ENCODE data around the gene PAWR.
"Not testable (repeated sequence)": the region's sequence is repeated elsewhere in the genome, so short reads cannot be mapped to it uniquely, and the experiment has no call there.

Gene PAWR

DNA sequence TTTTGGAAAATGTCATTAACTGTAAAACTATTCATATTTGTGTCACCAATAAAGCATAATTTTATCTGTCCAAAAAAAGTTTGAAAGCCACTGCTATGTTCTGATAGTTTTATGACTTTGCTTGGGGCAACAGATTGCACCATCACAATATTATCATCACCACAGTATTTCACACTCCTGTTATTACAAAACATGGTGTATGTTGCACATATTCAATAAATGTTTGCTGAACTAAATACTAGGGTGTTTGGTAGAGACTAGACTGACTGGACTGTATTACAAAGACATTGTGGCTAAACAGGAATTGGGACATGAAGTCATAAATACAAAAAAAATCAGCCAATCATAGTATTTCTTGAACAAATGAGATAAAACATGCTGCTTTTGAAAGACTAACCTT, 55.1 kb downstream of the PAWR start:
- H3K27ac ChIP-seq (ENCODE audit: low read depth, low read length), result no peak overlapping the region

DNA sequence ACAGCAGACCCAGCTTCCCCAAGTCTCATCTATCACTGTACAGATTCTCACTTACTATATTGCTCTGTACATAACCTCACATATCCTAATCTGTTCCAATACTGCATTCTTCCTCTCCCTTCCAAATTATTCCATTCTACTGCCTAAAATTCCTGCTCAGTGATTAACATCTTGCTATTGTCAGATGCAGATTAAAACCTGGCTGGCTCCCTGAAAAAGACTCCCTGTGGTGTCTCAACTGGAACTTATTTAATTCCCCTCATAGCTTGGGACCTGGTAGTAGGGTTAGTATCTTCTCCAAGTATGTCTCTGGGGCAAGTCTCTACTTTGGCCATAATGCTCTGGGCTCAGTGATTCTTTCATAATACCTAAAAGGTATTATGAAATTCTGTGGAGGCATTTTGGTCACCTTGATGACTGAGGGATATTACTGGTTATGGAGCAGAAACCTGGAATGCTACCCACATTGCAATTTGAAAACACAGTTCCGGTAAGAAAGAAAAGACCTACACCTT, 55.8 kb downstream of the PAWR start:
- H3K27ac ChIP-seq (ENCODE audit: low read depth, low read length), result no peak overlapping the region
- no peaks in the 10 kb centered on the region for H3K36me3 ChIP-seq (ENCODE audit: control insufficient read depth, insufficient read depth, low read length)
- no peak overlapping the region for H3K9ac ChIP-seq (ENCODE audit: low read length)

More for the DNA sequence above, 55.1 kb downstream of the PAWR start:
- no peak overlapping the region for H3K4me3 ChIP-seq (ENCODE audit: low read length)
- H3K4me1 ChIP-seq (ENCODE audit: control insufficient read depth, insufficient read depth, low read length), result no peaks in the 10 kb centered on the region
- H3K36me3 ChIP-seq (ENCODE audit: control insufficient read depth, insufficient read depth, low read length), result no peaks in the 10 kb centered on the region
- H3K9ac ChIP-seq (ENCODE audit: low read length), result no peak overlapping the region
- H3K27me3 ChIP-seq (ENCODE audit: control insufficient read depth, insufficient read depth, low read length), result no peaks in the 10 kb centered on the region

DNA sequence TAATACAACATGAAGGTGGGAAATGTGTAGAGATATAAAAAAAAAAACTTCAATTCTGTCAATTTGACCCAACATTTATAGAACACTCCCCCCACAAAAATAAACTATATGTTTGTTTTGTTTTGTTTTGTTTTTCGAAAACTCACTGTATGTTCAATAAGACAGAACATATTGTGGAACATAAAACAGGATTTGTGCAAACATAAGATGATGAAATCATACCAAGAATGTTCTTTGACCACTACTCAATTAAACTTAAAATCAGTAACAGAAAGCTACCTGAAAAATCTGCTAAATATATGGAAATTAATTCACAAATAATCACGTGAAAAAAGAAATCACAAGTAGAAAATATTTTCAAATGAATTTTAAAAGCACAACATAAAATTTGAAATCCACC, 61.2 kb downstream of the PAWR start:
- Histone ChIP-seq H3K27me3 (ENCODE audit: control insufficient read depth, insufficient read depth, low read length) (no peaks in the 10 kb centered on the region), H3K9ac (ENCODE audit: low read length) (no peak overlapping the region), H3K36me3 (ENCODE audit: control insufficient read depth, insufficient read depth, low read length) (no peaks in the 10 kb centered on the region), H3K4me3 (ENCODE audit: low read length) (no peak overlapping the region), H3K4me1 (ENCODE audit: control insufficient read depth, insufficient read depth, low read length) (no peaks in the 10 kb centered on the region), H3K27ac (ENCODE audit: low read depth, low read length) (no peak overlapping the region)

More for the DNA sequence above, 55.8 kb downstream of the PAWR start:
- Histone ChIP-seq H3K4me1 (ENCODE audit: control insufficient read depth, insufficient read depth, low read length) (no peaks in the 10 kb centered on the region), H3K4me3 (ENCODE audit: low read length) (no peak overlapping the region), H3K27me3 (ENCODE audit: control insufficient read depth, insufficient read depth, low read length) (no peaks in the 10 kb centered on the region)

DNA sequence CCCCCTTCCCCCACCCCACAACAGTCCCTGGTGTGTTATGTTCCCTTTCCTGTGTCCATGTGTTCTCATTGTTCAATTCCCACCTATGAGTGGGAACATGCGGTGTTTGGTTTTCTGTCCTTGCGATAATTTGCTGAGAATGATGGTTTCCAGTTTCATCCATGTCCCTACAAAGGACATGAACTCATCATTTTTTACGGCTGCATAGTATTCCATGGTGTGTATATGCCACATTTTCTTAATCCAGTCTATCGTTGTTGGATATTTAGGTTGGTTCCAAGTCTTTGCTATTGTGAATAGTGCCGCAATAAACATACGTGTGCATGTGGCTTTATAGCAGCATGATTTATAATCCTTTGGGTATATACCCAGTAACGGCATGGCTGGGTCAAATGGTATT, 64.0 kb downstream of the PAWR start:
- H3K27me3 ChIP-seq (ENCODE audit: control insufficient read depth, insufficient read depth, low read length); H3K9ac ChIP-seq (ENCODE audit: low read length); H3K4me3 ChIP-seq (ENCODE audit: low read length); H3K27ac ChIP-seq (ENCODE audit: low read depth, low read length); H3K36me3 ChIP-seq (ENCODE audit: control insufficient read depth, insufficient read depth, low read length); H3K4me1 ChIP-seq (ENCODE audit: control insufficient read depth, insufficient read depth, low read length): not testable (repeated sequence)

DNA sequence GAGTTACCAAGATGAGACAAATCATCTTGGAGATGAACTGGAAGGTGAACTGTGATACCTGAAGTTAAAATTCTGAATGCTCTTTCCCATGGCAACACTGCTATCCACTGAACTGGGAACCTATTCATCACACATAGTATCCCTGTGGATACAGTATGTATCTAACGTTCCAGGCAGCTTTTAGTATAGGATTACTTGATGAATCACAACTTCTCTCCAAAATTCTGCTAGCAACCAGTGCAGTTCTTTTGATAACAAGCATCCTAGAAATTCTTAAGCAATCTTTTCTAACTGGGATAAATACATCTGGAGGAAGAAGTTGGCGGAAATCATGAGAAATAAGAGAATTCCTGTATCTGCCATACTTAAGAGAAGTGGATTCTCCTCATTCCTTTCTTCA, 66.4 kb downstream of the PAWR start:
- H3K27me3 ChIP-seq (ENCODE audit: control insufficient read depth, insufficient read depth, low read length), result no peaks in the 10 kb centered on the region
- no peak overlapping the region for H3K9ac ChIP-seq (ENCODE audit: low read length)
- no peak overlapping the region for H3K4me3 ChIP-seq (ENCODE audit: low read length)
- H3K27ac ChIP-seq (ENCODE audit: low read depth, low read length), result no peak overlapping the region
- H3K36me3 ChIP-seq (ENCODE audit: control insufficient read depth, insufficient read depth, low read length), result peaks cover 7% of the 10 kb centered on the region
- no peaks in the 10 kb centered on the region for H3K4me1 ChIP-seq (ENCODE audit: control insufficient read depth, insufficient read depth, low read length)

DNA sequence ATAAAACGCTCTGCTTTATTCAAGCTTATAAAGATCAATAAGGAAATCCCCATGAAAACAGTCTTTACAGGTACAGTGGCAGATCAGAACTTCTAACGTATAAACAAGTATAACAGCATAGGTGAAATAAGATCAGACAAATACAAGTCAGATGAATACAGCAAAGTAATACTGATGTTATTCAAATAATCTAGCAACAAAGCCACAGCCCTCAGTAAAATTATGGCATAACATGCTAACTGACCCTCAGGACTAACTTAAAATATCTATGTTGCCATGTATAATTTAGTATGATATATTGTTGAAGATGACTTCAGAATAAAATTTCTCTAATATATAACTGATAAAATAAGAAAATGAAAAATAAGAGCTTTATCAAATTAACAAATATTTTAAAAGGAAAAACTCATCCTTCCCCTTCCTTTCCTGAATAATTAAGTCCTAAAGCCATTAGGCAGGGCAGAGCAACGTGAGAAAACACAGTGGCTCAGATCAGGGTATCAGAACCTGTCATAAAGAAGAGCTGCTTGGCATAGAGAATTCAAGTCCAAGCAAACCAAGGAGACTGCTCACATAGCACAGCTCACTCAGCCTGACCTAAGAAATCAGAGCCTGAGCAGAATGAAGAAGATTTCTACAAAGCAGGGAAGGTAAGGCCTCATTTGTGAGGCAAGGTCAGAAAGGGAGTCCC, 70.7 kb downstream of the PAWR start:
- no peak overlapping the region for H3K4me3 ChIP-seq (ENCODE audit: low read length)
- no peak overlapping the region for H3K9ac ChIP-seq (ENCODE audit: low read length)

DNA sequence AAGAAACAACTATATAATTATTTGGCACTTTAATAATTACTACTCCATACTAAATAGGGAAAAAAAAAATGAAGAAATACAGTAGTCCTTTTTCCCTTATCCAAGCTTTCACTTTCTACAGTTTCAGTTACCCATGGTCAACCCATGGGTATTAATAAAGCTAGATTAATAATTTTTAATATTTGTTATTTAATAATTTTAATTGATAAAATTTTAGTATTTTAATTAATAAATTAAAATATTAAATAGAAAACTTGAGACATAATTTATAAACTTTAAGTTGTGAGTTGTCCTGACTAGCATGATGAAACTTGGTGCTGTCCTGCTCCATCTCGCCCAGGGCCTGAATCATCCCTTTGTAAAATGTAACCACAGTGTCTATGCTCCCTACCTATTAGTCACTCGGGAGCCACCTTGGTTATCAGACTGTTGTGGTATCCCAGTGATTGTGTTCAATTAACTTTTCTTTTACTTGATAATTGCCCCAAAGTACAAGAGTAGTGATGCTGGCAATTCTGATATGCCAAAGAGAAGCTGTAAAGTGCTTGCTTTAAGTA, 71.8 kb downstream of the PAWR start:
- H3K4me1 ChIP-seq (ENCODE audit: control insufficient read depth, insufficient read depth, low read length), result no peaks in the 10 kb centered on the region
- no peak overlapping the region for H3K4me3 ChIP-seq (ENCODE audit: low read length)
- no peak overlapping the region for H3K27ac ChIP-seq (ENCODE audit: low read depth, low read length)
- H3K27me3 ChIP-seq (ENCODE audit: control insufficient read depth, insufficient read depth, low read length), result no peaks in the 10 kb centered on the region
- no peak overlapping the region for H3K9ac ChIP-seq (ENCODE audit: low read length)
- peaks cover 7% of the 10 kb centered on the region for H3K36me3 ChIP-seq (ENCODE audit: control insufficient read depth, insufficient read depth, low read length)

More for the DNA sequence above, 70.7 kb downstream of the PAWR start:
- H3K27ac ChIP-seq (ENCODE audit: low read depth, low read length), result no peak overlapping the region
- H3K36me3 ChIP-seq (ENCODE audit: control insufficient read depth, insufficient read depth, low read length), result peaks cover 7% of the 10 kb centered on the region
- no peaks in the 10 kb centered on the region for H3K27me3 ChIP-seq (ENCODE audit: control insufficient read depth, insufficient read depth, low read length)
- no peaks in the 10 kb centered on the region for H3K4me1 ChIP-seq (ENCODE audit: control insufficient read depth, insufficient read depth, low read length)

DNA sequence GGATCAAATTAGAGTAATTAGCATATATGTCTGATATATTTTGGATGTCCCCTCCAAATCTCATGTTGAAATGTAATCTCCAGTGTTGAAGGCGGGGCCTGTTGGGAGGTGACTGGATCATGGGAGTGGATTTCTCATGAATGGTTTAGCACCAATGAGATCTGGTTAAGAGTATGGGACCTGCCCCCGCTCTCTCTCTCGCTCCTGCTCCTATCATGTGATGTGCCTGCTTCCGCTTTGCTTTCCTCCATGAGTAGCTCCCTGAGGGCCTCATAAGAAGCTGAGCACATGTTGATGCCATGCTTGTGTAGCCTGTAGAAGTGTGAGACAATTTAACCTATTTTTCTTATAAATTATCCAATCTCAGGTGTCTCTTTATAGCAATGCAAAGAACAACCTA, 73.1 kb downstream of the PAWR start:
- Histone ChIP-seq H3K4me1 (ENCODE audit: control insufficient read depth, insufficient read depth, low read length) (no peaks in the 10 kb centered on the region), H3K27ac (ENCODE audit: low read depth, low read length) (no peak overlapping the region)

DNA sequence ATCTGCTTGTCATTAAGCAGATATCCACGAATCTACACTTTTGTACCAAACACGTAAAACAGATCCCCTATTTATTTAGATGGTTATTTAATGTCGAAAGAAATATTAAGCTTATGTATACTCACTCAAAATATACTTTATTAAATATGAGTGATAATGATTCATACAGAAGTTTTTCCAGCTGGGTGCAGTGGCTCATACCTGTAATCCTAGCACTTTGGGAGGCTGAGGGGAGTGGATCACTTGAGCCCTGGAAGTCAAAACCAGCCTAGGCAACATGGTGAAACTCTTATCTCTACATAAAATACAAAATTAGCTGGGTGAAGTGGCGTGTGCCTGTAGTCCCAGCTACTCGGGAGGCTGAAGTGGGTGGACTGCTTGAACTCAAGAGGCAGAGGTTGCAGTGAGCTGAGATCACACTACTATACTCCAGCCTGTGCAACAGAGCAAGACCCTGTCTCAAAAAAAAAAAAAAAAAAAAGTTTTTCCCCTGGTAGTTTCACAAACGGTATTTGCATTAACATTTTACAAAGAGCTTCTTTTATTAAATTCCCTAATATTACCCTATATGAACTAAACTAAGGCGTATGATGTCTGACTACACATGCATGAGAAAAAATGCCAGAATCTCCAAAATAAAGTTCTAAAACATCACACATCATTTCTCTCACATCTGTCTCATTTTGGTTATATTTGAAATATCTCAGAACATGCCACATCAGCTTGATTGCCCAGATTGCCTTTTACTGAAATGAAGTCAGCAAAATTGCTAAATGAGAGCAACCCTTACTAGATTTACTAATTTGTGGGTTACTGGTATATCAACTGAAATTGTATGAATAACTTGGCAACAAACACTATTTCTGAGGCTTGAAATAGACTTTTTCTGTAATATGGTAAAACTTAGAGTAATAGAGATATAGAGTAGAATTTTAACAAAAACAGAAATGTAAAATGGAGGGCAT, 74.9 kb downstream of the PAWR start:
- H3K4me1 ChIP-seq (ENCODE audit: control insufficient read depth, insufficient read depth, low read length), result no peaks in the 10 kb centered on the region
- H3K4me3 ChIP-seq (ENCODE audit: low read length), result no peak overlapping the region
- H3K9ac ChIP-seq (ENCODE audit: low read length), result no peak overlapping the region

More for the DNA sequence above, 73.1 kb downstream of the PAWR start:
- H3K36me3 ChIP-seq (ENCODE audit: control insufficient read depth, insufficient read depth, low read length), result peaks cover 7% of the 10 kb centered on the region
- H3K4me3 ChIP-seq (ENCODE audit: low read length), result no peak overlapping the region
- H3K27me3 ChIP-seq (ENCODE audit: control insufficient read depth, insufficient read depth, low read length), result no peaks in the 10 kb centered on the region
- H3K9ac ChIP-seq (ENCODE audit: low read length), result no peak overlapping the region

DNA sequence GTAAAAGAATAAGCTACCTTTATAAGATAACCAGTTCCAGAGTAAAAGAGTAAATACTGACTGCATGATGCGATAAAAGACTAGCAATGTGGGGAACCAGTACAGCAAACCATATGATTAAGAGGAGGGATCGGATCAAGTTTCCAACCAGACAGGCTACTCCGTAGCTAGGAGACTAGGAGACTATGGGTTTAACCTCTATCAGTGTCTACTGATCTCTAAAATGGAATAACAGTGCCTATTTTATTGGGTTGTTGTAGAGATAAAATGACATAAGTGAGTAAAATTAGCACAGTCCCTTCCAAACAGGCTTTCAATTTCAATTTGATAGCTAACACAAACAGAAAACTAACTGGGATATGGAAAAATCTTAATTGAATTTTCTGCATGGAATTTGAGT, 76.0 kb downstream of the PAWR start:
- H3K4me1 ChIP-seq (ENCODE audit: control insufficient read depth, insufficient read depth, low read length), result no peaks in the 10 kb centered on the region
- no peaks in the 10 kb centered on the region for H3K27me3 ChIP-seq (ENCODE audit: control insufficient read depth, insufficient read depth, low read length)
- H3K4me3 ChIP-seq (ENCODE audit: low read length), result no peak overlapping the region
- H3K27ac ChIP-seq (ENCODE audit: low read depth, low read length), result no peak overlapping the region
- no peaks in the 10 kb centered on the region for H3K36me3 ChIP-seq (ENCODE audit: control insufficient read depth, insufficient read depth, low read length)
- no peak overlapping the region for H3K9ac ChIP-seq (ENCODE audit: low read length)

More for the DNA sequence above, 74.9 kb downstream of the PAWR start:
- Histone ChIP-seq H3K27me3 (ENCODE audit: control insufficient read depth, insufficient read depth, low read length) (no peaks in the 10 kb centered on the region), H3K27ac (ENCODE audit: low read depth, low read length) (no peak overlapping the region), H3K36me3 (ENCODE audit: control insufficient read depth, insufficient read depth, low read length) (peaks cover 7% of the 10 kb centered on the region)

DNA sequence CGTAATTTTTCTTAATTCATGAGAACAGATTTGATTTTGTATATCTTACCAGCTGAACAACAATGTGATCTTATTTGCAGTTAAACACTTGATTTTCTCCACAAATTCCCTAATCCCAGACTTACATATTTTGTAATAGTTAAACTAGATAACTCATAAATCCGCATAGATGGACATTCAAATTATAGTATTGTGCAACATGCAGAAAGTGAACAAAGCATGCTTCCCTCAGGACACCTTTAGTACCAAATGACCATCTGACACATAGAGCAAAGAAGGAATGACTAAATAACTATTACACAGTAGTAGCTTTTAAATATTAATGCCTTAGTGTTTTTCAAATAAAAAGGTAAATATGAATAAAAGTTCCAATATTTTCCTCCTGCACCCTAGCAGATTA, 88.9 kb downstream of the PAWR start:
- H3K9ac ChIP-seq (ENCODE audit: low read length), result no peak overlapping the region
- H3K27me3 ChIP-seq (ENCODE audit: control insufficient read depth, insufficient read depth, low read length), result no peaks in the 10 kb centered on the region
- no peaks in the 10 kb centered on the region for H3K36me3 ChIP-seq (ENCODE audit: control insufficient read depth, insufficient read depth, low read length)
- no peaks in the 10 kb centered on the region for H3K4me1 ChIP-seq (ENCODE audit: control insufficient read depth, insufficient read depth, low read length)
- H3K4me3 ChIP-seq (ENCODE audit: low read length), result no peak overlapping the region
- H3K27ac ChIP-seq (ENCODE audit: low read depth, low read length), result no peak overlapping the region

DNA sequence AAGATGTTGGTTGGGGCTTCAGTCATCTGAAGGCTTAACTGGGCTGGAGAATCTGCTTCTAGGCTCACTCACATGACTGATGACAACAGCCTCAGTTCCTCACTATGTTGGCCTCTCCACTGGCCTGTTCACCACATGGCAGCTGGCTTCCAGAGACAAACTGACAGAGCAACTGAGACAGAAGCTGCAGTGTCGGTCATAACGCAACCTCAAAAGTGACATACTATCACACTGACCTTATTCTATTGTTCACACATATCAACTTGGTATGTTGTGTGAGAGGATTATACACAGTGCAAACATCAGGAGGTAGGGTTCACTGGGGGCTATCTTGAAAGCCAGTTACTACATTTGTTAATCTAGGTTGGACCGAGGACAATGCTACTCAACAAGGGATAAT, 92.9 kb downstream of the PAWR start:
- Histone ChIP-seq H3K9ac (ENCODE audit: low read length) (no peak overlapping the region), H3K27me3 (ENCODE audit: control insufficient read depth, insufficient read depth, low read length) (no peaks in the 10 kb centered on the region), H3K4me3 (ENCODE audit: low read length) (no peak overlapping the region), H3K36me3 (ENCODE audit: control insufficient read depth, insufficient read depth, low read length) (no peaks in the 10 kb centered on the region), H3K4me1 (ENCODE audit: control insufficient read depth, insufficient read depth, low read length) (no peaks in the 10 kb centered on the region), H3K27ac (ENCODE audit: low read depth, low read length) (no peak overlapping the region)
